HuH-7.5 (cell line): ENCODE results near the gene CAMK4.

ENCODE experiments used
- DNase-seq: peaks from one replicate; pipeline ENCODE4 v3.0.0; 2011; ENCODE audit warnings: low spot score

CAMK4 gene

DNA sequence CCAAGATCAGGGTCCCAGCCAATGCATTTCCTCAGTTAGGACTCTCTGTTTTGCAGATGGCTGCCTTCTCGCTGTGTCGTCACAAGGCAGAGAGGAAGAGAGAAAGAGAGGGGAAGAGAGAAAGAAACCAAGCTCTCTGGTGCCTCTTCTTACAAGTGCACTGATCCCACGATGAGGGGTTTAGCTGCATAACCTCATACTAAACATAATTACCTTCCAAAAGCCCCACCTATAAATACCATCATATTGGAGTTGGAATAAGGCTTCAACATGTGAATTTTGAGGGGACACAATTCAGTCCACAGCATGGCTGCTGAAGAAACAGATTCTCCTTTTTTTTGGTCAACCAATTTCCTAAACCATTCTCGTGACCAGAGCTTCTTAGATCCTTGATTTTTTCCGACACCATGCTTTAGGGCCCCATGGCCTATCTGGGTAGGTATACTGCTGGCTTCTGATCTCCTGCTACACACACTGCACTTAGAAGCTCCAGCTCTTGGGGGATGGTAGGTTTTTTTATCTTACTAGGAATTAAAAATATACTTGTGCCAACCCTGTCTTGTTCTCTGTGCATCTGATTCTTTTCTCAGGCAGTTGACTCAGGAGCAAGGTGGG lies 5.1 kb downstream of the CAMK4 start:
- DNase-seq: no peak

DNA sequence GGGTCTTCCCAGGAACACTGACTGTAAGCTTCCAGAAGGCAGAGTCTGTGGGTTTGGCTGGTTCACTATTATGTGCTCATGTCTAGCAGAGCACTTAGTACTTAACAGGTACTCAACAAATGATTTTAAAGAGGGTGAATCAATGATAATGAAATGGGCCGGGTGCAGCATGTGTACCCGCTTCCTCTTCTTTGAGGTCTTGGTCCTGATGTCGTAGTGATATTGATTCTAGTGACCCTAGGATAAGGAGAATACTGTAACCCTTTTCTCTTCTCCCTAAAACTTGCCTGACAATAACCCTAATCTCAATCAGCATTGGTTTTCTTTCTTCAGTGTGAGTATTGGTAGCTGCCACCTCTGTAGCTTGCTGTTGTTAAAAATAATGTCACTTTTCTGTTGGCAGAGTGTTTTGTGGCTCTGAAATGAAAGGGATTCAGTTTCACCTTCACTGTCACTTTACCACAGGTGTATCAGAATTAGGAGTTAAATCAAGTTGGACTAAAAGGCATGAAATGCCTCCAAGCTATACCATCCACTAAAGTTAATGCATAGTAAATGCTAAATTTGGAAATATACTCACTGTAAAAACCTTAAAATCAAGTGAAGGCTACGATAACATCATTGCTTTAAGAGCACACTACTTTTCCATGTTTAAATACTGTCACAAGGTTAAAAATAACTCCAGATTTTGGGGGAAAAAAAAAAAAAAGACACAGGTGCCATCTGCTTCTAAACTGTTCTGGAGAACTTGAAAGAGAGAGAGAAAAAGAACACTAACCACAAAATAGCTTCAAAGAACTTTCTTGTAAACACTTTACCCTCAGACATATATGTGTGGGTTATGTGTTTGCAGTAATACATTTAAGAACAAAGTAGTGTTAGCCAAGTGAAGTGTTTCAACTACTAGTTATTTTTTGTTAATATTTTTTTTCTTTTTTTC lies 6.0 kb downstream of the CAMK4 start:
- no peak for DNase-seq

DNA sequence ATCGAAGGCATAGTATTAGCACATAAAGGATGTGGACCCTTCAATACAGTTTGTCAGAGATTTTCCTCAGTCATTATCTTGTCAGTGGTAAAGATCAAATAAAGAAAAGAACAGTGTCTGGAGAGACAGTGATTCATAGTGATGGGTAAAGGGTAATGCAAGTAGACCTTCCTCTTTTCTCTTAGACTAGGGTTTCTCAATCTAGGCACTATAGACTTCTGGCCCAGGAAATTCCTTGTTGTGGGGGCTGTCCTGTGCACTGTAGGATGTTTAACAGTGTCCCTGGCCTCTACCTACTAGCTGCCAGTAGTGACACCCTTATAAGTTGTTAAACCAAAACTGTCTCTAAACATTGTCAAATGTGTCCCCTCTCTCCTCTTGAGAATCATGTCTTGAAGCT lies 6.9 kb downstream of the CAMK4 start:
- DNase-seq: no peak

DNA sequence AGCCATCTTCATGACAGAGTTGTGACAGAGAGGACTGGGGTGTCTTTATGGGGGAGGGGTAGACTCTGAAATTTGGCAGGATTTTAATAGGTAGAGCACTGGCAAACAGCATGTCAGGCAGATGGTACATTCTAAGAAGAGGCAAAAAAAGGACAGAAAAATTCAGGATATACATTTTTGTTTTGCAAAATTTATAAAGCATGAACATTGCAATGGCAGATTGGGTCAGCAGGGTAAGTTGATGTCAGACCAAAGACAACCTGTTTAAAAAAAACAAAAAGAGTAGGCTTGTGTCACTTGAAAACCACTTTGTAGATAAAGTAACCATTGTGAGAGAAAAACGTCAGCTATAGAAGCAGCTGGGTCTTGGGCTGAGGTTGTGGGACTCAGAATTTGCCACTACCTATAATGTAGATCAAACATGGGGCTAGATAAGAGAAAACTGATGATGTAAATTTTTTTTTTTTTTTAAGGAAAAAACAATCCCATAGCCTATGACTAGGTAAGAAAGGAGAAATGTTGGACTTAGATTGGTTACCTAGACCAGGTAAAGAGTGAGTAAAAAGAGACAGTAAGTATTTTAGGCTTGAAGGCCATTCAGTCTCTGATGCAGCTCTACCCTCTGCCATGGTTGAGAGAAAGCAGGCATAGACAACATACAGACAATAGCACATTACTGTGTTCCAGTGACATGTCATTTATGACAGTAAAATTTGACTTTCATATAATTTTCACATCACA lies 8.3 kb downstream of the CAMK4 start:
- no peak for DNase-seq

DNA sequence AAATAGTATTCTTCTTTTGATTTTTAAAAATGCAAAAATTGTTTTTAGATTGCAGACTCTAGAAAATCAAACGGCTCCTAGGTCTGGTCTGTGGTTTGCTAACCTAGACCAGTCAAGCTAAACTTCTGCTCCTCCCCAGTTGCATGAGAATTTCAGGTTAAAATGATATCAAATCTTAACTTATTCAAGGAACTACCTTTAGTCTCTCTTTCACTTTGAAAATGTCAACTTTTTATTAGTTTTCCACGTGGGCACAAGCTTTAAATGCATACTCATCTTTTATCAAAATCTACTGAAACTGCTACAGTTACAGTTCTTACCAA lies 8.8 kb downstream of the CAMK4 start:
- no peak for DNase-seq

DNA sequence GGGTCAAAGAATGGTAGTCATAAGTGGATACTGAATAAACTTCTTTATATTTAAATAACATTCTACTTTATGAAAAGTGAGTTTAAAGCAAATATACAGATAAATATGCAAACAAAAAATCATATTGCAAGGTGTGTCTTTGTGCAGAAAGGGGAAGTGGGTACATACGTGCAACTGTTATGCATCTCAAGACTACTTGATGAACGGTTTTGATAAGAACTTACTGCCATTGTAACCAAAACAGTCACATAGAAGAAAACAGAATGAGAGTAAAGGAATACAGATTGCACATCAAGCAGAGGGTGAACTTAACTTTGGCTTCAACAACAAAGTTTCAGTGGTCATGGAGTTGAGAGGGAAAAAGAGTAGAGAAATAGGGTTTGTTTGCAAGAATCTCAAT lies 9.9 kb downstream of the CAMK4 start:
- no peak for DNase-seq

DNA sequence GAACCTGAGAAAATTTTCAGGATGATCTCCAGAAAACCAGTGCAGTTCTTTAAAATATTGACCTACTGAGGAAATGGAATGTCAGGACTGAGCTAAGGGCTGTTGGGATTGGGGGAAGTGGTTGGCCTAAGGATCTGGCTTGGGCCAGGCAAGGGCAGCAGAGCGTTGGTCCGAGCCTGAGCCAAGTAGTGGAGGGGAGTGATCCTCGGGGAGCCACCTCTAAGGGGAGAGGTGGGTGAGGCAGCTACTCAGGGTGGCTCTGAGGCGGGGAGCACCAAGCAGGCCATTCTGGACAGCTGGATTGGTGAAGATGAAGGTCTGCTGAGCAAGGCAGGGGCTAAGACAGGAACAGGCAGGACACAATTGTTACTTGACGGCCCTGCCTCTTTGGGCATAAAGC lies 11.5 kb downstream of the CAMK4 start:
- DNase-seq: no peak

DNA sequence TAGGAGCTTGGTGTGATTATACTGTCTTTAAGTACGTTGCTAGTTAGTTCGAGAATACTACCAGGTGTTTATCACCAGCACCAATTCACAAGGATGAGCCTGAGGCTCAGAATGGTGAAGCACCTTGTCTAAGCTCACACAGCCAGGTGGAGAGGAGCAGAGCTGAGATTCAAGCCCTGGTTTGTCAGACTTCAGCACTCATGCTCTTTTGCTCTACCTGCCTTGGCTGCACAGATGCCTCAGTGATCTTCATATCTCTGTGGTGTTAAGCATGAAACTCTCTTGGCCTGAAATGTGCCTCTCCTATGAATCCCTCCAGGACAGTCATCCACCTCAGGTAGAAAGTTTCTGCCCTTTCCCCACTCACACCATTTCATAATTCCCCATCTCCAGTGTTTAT lies 12.2 kb downstream of the CAMK4 start:
- no peak for DNase-seq

DNA sequence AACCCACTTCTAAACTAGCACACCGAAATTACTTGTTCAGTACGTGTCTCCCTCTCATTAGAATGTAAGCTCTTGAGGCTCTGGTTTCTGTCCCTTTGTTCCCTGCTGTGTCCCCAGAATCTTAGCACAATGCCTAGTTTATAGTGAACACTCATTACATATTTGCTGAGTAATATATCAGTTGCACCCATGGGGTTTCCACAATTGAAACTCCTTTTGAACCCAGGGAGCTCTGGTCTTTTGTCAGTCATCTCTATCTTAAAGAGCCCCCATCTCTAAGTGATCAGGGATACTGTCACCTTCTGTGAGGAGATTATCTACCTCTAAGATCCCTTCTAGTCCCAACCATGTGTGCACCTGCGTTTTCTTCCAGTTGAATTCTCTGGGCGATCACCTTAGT lies 12.8 kb downstream of the CAMK4 start:
- DNase-seq: no peak

DNA sequence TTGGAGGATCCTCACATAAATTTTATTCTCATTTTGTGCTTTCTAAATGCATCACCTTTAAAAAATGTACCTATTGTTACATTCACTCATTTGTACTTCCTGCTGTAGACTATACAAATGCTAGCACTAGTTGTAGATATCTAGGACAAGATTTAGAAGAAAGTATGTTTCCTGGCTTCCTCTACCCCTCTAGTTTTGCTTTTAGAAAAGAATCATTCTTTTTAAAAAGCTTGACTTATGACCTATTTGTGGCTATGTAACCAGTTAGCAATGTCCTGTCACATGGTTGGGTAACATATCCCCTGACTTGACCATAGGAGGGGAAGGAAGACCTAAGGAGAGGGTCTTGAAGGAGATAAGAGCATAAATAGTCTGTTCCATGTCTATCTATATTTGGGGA lies 13.3 kb downstream of the CAMK4 start:
- DNase-seq: no peak

DNA sequence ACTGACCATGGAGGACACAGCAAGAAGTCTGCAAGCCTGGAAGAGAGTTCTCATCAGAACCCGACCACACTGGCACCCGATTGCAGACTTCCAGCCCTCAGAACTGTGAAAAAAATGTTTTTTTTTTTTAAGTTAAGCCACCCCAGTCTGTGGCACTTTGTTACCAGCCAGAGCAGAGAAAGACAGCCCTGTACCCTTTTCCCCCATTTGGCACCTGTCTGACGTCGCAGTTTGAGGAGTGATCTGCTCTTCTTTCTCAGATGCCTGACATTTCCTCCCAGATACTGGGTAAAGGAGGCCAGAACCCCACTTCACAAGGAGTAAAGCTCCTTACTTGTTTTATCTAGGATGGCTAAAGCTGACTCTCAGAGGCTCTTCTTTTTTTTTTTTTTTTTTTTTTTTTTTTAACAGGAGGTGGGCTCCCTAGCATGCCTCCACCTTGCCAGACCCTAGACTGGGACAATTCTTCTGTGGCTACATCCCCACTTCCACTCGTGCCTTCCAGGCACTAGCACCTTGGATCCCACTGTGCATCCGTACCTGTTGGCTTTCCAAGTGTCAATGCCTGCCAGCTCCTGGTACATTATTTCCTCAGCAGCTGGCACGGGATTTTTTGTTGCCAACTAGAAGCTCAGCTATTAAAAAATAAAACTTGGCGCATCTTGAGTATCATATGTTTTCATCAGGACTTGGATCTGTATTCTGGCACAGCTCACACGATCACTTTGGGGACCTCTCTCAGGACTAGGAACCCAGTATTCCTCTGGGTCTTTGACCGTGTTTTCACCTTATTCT lies 14.4 kb downstream of the CAMK4 start:
- DNase-seq: no peak

DNA sequence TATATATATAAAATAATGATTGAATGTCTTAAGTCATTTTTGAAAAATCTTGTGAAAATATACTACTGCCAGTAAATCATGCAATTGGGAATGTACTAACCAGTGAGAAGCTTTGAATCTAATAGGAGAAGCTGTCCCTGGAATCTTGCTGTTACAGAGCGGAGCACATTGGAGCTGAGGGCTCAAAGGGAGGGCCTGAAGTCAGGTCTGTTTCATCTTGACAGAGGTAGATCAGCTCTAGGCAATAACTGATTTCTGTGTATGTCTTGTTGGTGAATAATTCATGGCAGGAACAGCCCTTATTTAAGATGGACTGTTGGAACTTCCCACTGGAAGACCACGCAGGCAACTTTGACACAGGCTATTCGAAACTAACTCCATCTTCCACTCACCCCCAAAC lies 17.5 kb downstream of the CAMK4 start:
- no peak for DNase-seq

DNA sequence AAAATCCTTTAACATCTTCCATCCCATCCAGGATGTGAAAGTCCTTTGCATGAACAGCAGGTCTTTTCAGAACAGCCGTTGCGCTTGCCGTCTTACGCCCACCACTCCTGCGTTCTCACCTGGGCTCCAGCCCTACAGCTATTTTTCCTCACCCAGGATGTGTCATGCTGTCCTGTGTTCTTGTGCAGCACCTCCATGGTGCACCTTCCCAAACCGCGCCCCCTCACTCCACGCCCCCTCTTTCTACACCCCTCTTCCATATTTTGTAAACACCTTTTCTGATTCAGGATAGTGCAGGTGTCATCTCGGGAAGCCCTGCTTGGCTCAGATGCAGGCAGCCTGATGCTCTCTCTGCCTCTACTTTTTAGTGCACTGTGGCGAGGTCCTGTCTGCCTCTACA lies 18.4 kb downstream of the CAMK4 start:
- DNase-seq: no peak

DNA sequence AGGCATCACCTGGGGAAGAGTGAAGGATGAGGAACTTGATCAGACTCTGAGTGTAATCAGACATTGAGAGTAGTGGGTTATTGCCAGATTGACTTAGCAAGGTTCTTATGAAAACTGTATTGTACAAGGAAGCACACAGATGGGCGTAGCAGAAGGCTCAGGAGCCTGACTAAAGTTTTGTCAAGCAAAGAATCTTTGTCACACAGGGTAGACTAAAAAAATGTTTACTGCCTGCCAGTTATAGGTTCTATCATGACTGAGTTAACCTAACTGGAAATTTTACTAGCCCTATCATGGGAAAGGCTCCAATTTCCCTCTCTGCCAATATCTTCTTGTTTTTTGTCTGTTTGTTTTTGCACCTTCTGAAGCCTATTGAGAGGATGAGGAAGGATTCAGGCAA lies 19.1 kb downstream of the CAMK4 start:
- no peak for DNase-seq

DNA sequence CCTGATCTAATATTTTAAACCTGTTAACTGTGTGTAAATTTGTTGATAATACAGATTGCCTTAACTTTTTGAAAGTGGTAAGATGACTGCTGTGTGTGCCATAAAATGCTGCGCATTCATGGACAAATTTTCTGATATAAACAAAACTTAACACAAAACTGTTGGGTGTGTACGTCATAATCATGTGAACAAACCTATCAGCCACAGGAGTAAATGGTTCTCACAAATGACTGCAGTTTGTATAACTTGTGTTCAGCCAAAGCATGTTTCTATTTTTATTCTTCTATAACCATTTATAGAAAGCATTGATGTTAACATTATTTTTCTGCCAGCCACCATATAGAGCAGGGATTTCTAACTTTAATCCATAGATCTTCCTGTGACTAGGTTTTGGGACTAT lies 21.5 kb downstream of the CAMK4 start:
- no peak for DNase-seq

DNA sequence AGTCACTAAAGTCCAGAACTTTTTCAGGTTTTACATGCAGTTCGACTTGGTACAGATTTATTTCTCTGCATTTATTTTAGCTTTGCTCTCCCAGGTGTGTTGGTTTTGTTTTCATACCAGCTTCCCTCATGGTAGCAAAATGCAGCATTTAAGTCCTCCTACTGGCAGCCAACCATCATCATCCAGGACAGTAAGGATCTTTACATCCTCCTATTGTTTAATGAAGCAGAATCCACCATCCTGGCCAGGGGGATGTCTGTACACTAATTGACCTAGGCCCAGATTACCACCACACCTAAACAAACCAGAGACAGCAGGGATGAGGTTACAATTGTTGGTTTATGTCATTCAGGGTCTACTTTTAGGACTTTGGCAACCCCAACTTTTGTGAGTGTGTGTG lies 22.3 kb downstream of the CAMK4 start:
- no peak for DNase-seq

DNA sequence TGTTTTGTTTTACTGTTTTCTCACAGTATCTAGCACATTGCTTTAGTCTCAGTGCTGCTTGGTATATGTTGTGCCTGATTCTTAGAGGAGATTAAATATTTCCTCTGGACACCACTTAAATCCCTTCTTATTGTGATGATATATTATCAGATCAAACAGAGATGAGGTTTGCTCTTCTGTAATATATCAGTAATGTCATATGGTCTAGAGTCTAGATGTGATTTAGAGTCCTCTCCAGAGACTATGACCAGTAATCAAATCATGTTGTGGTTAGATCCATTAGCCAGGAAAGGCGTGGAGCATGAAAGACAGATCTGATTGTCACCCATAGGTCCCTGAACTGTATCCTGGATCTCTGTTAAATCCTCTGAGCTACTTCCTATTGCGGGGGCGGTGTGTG lies 24.4 kb downstream of the CAMK4 start:
- DNase-seq: no peak

DNA sequence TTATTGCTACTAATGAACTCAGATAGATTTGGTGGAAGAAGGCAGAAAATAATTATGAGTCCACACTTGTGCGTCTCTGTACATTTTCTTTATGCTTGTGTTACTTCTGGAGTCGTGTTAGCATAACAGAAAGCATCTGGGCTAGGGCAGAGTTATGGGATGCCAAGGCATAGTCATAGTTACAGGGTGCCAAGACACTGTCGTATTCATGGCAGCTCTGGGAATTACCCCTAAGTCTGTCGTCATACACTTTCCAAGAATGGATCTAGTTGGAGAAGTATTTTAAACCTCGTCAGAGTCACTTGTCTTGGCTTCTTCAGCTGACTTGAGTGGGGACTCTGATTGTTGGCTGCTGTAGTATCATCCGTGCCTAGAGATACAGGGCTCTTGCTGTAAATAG lies 27.7 kb downstream of the CAMK4 start:
- DNase-seq: no peak

DNA sequence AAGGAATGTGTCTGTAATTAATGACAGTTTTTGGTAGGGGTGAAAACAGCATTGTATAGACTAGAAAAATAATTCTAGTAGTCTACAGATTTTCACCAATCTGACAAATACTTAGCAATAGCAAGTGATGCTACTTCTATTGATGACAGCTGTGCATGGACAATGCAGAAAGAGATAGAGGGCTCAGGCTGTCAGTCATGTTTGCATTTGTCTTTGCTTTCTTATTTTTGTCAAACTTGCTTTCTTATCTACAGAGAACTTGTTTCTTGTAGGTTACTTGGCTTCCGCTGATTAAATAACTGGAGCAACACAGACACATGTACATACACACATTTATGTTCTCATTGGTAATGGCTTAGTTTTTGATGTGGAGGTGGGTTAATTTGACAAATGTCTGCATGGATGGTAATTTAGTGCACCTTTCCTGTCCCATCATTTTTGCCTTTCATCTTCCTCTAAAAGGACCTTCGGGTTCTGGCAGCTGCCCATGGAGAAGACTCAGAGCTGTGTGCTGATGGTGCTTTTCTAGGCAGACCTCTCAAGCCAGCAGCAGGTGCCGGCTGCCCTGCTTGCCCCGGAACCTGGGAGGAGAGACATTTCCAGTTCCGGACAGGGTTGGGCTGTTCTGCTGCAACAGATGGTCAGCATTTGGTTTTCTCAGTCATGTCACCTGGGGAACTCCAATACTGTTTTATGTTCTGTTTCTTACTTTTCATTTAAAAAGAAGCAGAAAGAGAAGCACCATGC lies 28.8 kb downstream of the CAMK4 start:
- DNase-seq: no peak

DNA sequence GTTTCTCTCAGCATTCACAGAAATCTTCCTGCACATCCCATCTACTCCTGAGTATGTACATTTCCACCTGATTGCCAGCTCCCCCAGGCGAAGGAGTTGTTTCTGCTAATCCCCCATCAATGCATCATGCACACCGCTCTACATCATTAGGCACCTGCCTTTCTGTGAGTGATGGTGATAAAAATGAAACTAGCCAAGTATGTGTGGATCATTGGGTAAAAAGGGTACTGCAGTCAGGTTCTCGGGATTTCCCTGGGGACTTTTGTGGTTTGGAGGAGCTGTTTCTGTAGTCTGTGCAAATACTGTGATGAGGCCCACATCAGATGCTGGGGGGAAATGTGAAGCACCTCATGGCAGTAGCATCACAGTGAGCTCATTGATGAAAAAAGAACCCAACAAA lies 30.4 kb downstream of the CAMK4 start:
- no peak for DNase-seq

DNA sequence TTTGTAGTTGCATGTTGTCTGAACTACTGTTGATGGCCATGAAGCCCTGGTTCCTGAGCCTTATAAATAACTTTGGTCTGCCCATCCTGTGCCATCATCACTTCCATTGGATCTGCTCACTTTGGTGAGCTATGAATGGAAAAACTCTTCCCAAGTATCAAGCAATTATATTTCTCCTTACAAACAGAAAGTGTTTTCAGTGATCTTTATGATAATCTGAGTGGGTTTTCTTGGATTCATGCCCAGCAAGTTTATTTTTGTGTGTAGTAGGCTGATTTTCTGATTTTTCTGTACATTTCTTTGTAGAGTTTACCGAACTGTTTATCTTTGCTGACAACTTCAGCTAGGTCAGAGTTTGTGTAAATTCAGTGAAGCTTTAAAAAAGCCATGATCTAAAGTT lies 31.0 kb downstream of the CAMK4 start:
- DNase-seq: no peak

DNA sequence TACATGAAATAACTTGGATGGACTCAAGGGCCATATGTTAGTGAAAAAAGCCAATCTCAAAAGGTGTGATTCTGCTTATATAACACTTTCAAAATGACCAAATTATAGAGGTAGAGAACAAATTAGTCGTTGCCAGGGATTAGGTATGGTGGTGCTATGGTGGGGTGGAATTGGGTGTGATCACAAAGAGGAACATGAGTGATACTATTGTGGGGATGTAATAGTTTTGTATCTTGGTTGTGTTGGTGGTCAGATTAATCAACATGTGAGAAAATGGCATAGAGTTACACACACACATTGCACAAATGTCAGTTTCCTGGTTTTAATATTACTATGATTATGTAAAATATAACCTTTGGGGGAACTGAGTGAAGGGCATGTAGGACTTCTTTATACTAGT lies 31.9 kb downstream of the CAMK4 start:
- DNase-seq: no peak
